GM18502 (cell line): ENCODE results near the gene HOXA10.

Source experiments
- ATAC-seq: cut with Tn5 transposase; IDR thresholded peaks from one replicate; pipeline ENCODE4 v1.9.1; 2021; ENCODE audit warnings: mild to moderate bottlenecking; ENCODE audit not compliant: unreplicated experiment, poor library complexity

HOXA10 gene

GRCh38 chr7:27203964-27204594 is 30.0 kb upstream of the HOXA10 start:
- no peak for ATAC-seq

DNA sequence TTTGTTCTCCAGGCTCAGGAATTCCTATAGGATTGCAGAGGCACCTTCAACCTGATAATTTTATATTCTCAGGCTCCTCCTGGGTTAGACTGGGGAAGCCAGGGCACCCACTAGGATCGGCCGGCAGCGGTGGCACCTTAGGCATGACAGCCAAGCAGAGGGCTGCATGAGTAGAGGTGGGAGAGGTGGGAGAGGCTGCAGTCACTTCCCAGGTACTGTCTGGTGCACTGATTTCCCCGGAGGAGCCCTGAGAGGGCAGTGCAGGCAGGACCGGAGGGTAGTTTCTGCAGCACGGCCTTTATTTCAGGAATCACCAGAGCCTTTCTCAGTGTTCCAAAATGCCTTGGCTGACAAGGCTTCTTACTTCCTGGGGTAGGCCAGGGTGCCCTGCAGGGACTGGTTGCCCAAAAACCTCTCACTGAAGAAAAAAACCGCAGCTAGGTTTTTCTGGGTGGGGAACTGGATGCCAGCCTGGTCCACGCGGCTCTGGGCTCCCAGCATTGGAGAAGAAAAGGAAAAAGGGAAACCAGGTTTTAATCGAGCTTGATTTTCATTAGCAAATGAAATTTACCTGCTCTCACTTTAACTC is 29.3 kb upstream of the HOXA10 start:
- ATAC-seq: no peak

DNA sequence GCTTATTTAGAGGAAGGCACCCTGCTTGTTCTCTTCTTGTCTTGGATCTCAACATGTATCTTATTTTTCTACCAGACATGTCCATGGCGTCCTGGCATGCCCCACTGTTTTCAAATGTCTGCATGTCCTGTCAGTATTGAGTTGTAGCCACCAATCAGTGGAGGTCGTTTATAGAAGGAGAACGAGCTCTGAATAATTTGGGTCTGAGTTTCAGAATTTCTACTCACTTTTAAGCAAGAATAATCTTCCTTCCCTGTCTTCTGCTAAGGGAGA is 28.7 kb upstream of the HOXA10 start:
- no peak for ATAC-seq

DNA sequence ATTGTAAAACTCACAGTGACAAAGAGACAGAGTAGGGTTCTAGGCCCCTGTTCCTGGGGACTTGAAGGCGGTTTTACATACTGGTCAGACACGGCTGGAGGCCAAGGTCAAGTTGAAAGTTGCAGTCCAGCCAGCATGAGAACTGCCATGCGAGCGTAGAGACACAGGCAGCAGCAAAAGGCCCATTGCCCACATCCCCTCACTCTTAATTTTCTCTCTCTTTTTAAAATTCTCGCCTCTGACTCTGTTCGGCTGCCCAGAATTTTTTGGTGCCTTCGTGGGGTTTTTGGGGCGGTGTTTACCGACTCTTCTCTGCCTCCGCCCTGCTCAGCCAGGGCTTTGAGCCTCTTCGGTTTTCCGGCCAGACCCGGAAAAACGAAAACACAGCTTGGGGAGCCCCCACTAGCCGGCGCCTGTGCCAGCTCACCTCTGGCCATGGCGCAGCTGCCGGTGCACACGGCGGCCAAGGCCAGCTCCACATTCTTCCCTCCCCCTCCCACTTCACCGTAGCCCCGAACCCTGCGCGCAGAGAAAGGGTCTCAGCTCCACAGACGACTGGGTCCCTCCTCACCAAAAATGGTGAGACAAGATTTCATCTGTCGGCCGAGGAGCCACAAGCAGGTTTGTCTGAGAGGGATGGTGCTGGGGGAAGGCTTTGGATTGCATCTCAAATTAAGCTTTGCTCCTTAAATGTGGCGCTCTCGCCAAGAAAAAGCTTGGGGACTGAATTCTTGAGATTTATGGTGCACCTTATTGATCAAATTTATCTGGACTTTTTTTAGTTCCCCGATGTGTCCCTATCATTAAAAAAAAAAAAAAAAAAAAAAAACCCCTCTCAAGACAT is 28.1 kb upstream of the HOXA10 start:
- ATAC-seq: no peak

- no peak for ATAC-seq
Measured at GRCh38 chr7:27201580-27202017, 27.5 kb upstream of the HOXA10 start.

GRCh38 chr7:27200761-27201579 is 26.9 kb upstream of the HOXA10 start:
- ATAC-seq: no peak

GRCh38 chr7:27199849-27200760 is 26.0 kb upstream of the HOXA10 start, which contains the start of gene HOXA13:
Gene HOXA13 (minus strand): TSS chr7:27200091. CDS start chr7:27200077, 14 bp downstream.
- ATAC-seq: no peak

GRCh38 chr7:27198871-27199801 is 25.0 kb upstream of the HOXA10 start:
- no peak for ATAC-seq

- no peak for ATAC-seq
Measured at GRCh38 chr7:27198138-27198841, 24.2 kb upstream of the HOXA10 start.

DNA sequence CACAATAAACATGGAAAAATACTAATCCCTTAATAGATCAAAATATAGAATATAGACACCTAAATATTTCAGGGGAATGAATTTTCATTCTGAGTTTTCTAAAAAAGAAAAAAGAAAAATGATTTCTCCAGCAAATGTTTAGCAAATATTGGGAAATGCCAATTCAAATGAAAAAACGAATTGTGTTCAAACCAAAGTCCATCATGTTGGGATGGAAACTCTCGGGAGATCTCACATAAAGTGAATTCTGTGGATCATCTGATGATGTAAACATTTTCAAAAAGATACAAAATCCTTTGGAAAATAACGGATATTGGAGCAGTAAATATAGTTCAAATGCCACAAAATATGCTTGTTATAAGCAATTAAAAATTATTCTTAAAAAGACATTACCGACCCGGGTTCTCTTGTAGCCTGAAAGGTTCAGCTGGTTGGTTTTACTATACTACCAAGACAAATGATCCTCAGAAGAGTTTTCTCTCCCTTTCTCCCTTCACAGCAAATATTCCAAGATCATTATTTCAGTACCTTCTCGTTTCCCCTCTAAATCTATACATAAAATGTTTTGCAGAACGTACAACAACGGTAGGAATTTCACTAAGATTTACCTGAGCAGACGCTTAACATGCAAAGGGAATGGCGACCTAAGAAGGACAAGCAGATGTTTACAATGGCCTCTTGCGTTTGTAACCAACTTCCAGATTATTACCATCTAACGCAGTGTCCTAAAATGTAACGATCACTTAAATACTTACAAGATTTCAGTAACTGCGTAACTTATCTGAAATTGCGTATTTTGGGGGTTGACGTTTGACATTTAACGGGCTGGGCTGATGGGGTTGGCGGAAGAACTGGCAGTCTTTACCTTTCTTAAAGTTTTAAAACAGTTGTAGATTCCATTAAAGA is 23.3 kb upstream of the HOXA10 start:
- no peak for ATAC-seq

DNA sequence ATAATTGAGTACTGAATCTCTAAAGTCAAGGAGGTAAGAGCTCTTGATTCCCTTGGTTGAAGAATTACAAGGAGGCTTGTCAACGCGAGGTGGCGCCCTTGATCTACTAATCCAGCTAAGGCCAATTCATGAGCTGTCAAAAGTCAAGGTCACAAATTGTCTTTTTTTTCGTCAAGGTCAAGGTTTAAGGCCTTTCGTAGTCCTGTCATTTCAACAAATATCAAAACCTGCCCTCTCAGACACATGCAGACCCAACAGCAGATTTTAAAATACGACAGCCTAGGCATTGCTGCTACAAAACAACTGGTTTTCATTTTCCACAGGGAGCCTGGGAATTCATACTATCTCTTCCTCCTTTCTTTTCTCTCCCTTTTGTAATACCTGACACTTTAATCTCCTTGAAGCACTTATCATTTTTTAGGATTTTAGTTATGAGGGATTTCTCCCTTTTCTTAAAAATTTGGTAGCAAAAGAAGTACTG is 22.2 kb upstream of the HOXA10 start:
- ATAC-seq: no peak

GRCh38 chr7:27194686-27195379 is 20.7 kb upstream of the HOXA10 start:
- no peak for ATAC-seq

- ATAC-seq: no peak
Measured at GRCh38 chr7:27194002-27194352, 19.9 kb upstream of the HOXA10 start.

- ATAC-seq: no peak
Measured at GRCh38 chr7:27193335-27194001, 19.3 kb upstream of the HOXA10 start.

GRCh38 chr7:27192546-27193334 is 18.6 kb upstream of the HOXA10 start:
- ATAC-seq: no peak
